K562 (cell line): Measurements from ENCODE around the gene PDZD2.

Source experiments
- CTBP1 ChIP-seq: fragments of 450-650 bp; IDR thresholded peaks from 2 replicates; pipeline ENCODE4 v1.6.1; 2016; ENCODE audit warnings: borderline replicate concordance
- KAT7 ChIP-seq: sonication (generic); formaldehyde crosslinking; IDR thresholded peaks from 2 replicates; pipeline ENCODE4 v1.8.0; 2022; ENCODE audit warnings: missing genetic modification reagents, mild to moderate bottlenecking, borderline replicate concordance
- MTA2 ChIP-seq: fragments of 450-650 bp; IDR thresholded peaks from 2 replicates; pipeline ENCODE4 v1.6.1; 2016; ENCODE audit warnings: low read depth
- TF ChIP-seq, protein P1 (sequence below), 3 experiments: IDR thresholded peaks in 2 of 3; conservative IDR thresholded peaks in 1 of 3; 2 replicates each; pipeline ENCODE4 v1.5.1; 2011 to 2012; ENCODE audit warnings: low read length in 3 of 3, mild to moderate bottlenecking in 3 of 3, control low read depth in 2 of 3, improper control_type of control experiment in 1 of 3, inconsistent platforms in 1 of 3, low read depth in 1 of 3, mixed read lengths in 1 of 3, moderate library complexity in 1 of 3; ENCODE audit not compliant: insufficient read depth in 2 of 3

GRCh38 chr5:31692561-31693221 is 53.8 kb downstream of the PDZD2 start:
- no peak for TF ChIP-seq KAT7 (CRISPR knock-in tag)
- TF ChIP-seq CTBP1 = no peak
- TF ChIP-seq, protein P1, sequence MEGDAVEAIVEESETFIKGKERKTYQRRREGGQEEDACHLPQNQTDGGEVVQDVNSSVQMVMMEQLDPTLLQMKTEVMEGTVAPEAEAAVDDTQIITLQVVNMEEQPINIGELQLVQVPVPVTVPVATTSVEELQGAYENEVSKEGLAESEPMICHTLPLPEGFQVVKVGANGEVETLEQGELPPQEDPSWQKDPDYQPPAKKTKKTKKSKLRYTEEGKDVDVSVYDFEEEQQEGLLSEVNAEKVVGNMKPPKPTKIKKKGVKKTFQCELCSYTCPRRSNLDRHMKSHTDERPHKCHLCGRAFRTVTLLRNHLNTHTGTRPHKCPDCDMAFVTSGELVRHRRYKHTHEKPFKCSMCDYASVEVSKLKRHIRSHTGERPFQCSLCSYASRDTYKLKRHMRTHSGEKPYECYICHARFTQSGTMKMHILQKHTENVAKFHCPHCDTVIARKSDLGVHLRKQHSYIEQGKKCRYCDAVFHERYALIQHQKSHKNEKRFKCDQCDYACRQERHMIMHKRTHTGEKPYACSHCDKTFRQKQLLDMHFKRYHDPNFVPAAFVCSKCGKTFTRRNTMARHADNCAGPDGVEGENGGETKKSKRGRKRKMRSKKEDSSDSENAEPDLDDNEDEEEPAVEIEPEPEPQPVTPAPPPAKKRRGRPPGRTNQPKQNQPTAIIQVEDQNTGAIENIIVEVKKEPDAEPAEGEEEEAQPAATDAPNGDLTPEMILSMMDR (IDR thresholded peaks at IDR 0.05 in 2 of 3, conservative IDR thresholded peaks at IDR 0.05 in 1 of 3; ENCODE audit: insufficient read depth in 2 of 3, low read depth in 1 of 3, low read length in 3 of 3) = no peak
- TF ChIP-seq MTA2 = no peak
